ENCODE measurements around the gene TIGD3. TPM values are rescaled to one million over a fixed set of nuclear protein-coding genes. Genes with fewer than 3 reads are reported as not detected.

Gene TIGD3
- total RNA-seq, 1 donor = 0.27 TPM

GRCh38 chr11:65310215-65310614 is 44.3 kb upstream of the TIGD3 start:
- TF ChIP-seq, protein P1, sequence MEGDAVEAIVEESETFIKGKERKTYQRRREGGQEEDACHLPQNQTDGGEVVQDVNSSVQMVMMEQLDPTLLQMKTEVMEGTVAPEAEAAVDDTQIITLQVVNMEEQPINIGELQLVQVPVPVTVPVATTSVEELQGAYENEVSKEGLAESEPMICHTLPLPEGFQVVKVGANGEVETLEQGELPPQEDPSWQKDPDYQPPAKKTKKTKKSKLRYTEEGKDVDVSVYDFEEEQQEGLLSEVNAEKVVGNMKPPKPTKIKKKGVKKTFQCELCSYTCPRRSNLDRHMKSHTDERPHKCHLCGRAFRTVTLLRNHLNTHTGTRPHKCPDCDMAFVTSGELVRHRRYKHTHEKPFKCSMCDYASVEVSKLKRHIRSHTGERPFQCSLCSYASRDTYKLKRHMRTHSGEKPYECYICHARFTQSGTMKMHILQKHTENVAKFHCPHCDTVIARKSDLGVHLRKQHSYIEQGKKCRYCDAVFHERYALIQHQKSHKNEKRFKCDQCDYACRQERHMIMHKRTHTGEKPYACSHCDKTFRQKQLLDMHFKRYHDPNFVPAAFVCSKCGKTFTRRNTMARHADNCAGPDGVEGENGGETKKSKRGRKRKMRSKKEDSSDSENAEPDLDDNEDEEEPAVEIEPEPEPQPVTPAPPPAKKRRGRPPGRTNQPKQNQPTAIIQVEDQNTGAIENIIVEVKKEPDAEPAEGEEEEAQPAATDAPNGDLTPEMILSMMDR (IDR thresholded peaks at IDR 0.05; ENCODE audit: insufficient read depth, low read length) = no peak
- no peak overlapping the region for H3K4me3 ChIP-seq (ENCODE audit: low read depth, low read length)
- no peak for DNase-seq (ENCODE audit: low read depth)

- TF ChIP-seq, protein P1 (IDR thresholded peaks at IDR 0.05; ENCODE audit: insufficient read depth, low read length) = no peak
- DNase-seq (ENCODE audit: low read depth) = peak; percentile 81
- H3K4me3 ChIP-seq (ENCODE audit: low read depth, low read length) = no peak overlapping the region
Measured at GRCh38 chr11:65310736-65311135, 43.8 kb upstream of the TIGD3 start.

DNA sequence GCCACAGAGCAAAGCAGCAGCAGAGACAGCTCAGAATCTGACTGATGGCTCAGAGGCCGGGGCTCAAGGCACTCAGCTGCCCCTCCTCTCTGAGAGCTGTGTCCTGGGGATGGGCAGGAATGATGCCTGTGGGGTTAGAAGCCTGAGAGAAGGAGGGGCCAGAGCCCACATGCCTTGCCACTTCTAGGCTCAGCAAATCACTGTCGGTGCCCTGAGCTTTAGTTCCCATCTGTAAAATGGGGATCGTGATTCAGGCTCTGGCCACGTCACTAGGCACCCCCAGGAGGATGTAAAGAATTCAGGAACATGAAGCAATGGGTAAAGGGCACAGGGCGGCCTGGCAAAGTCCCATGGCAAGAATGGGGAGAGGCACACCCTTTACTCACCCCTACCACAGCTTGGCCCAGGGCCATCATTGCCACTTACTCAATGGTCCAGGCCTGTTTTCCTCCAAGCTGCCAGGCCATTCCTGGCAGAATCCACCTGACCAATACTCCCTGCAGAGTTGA is 43.3 kb upstream of the TIGD3 start:
- TF ChIP-seq, protein P1 (IDR thresholded peaks at IDR 0.05; ENCODE audit: insufficient read depth, low read length) = no peak
- peak; percentile 70 for DNase-seq (ENCODE audit: low read depth)
- no peak overlapping the region for H3K4me3 ChIP-seq (ENCODE audit: low read depth, low read length)

GRCh38 chr11:65314501-65315203 is 39.9 kb upstream of the TIGD3 start, which contains the start of gene CDC42EP2:
Gene CDC42EP2, plus strand, starts transcription at chr11:65314866. Its CDS starts 6,033 bp downstream, at chr11:65320899.
- TF ChIP-seq, protein P1 (IDR thresholded peaks at IDR 0.05; ENCODE audit: insufficient read depth, low read length) = no peak
- H3K4me3 ChIP-seq (ENCODE audit: low read depth, low read length) = peak within 1 kb of the TSS; percentile 95
- peak; percentile 78 for DNase-seq (ENCODE audit: low read depth)

DNA sequence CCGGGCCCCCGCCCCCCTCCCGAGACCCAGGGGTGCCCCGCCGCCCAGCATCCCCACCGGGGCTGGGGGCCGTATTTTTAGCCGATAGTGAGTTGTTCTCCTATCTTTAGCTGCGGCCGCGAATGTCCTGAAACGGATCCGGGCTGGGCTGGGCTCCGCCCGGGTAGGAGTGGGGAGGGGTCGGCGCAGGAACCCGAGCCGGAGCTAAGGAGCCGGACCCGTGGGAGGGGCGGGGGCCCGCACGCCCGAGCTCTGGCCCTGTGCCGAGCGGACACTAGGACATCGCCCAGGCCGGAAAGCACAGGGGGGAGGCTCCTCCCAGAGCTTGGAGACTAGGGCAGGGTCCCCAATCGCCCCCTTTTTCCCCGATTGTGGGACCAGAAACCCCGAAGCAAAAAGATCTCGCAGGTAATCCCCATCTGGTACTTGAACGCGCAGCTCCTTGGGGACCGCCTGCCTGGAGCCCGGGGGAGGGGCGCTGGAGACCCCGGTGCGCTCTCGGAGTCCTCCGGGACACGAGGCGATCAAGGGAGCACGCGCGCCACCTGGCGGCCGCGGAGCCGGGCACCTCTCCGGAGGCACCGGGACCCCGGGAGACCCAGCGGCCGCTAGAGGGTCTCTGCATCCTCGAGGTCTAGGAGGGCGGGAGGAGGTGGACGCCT is 39.2 kb upstream of the TIGD3 start:
- TF ChIP-seq, protein P1 (IDR thresholded peaks at IDR 0.05; ENCODE audit: insufficient read depth, low read length) = peak; percentile 82
- peak overlapping the region; percentile 95 for H3K4me3 ChIP-seq (ENCODE audit: low read depth, low read length)
- DNase-seq (ENCODE audit: low read depth) = peak; percentile 83

DNA sequence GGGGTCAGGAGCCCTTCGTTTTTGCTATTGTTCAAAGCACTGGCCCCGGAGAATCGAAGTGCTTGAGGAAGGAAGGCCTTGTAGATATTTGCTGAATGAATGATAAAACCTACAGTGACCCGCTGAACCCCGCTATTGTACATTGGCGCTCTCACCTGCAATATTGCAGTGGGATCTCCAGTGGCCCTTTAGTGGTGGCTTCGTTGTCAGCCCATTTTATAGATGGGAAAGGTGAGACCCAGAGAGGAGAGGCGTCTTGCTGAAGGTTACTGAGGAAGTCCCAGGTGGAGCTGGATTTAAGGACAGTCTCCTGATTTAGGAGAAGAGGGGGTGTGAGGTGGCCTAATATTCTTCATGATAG is 38.7 kb upstream of the TIGD3 start:
- TF ChIP-seq, protein P1 (IDR thresholded peaks at IDR 0.05; ENCODE audit: insufficient read depth, low read length) = no peak
- peak overlapping the region; percentile 95 for H3K4me3 ChIP-seq (ENCODE audit: low read depth, low read length)
- no peak for DNase-seq (ENCODE audit: low read depth)
